GM19328 (cell line): Measurements from ENCODE around the gene MYEOV.

ENCODE experiments used
- ATAC-seq: cut with Tn5 transposase; IDR thresholded peaks from one replicate; pipeline ENCODE4 v1.9.1; 2021; ENCODE audit warnings: mild to moderate bottlenecking, moderate library complexity; ENCODE audit not compliant: unreplicated experiment

The MYEOV gene

GRCh38 chr11:69286374-69287371 is 7.3 kb upstream of the MYEOV start:
- ATAC-seq = no peak

- no peak for ATAC-seq
Measured at GRCh38 chr11:69287968-69288882, 5.7 kb upstream of the MYEOV start.

GRCh38 chr11:69288883-69289242 is 5.1 kb upstream of the MYEOV start:
- ATAC-seq = no peak

GRCh38 chr11:69290806-69291205 is 3.1 kb upstream of the MYEOV start:
- ATAC-seq = no peak

- ATAC-seq = no peak
Measured at GRCh38 chr11:69291459-69292110, 2.4 kb upstream of the MYEOV start.

- no peak for ATAC-seq
Measured at GRCh38 chr11:69292221-69292648, 1.7 kb upstream of the MYEOV start.

GRCh38 chr11:69293087-69293486 is 868 bp upstream of the MYEOV start:
- ATAC-seq = no peak

- ATAC-seq = no peak
Measured at GRCh38 chr11:69294571-69295078, 670 bp downstream of the MYEOV start.

- no peak for ATAC-seq
Measured at GRCh38 chr11:69295079-69295994, 1.4 kb downstream of the MYEOV start.

- ATAC-seq = no peak
Measured at GRCh38 chr11:69295995-69296889, 2.3 kb downstream of the MYEOV start.

- ATAC-seq = peak; percentile 46
Measured at GRCh38 chr11:69296890-69297786, 3.2 kb downstream of the MYEOV start.

GRCh38 chr11:69297787-69298266 is 3.9 kb downstream of the MYEOV start:
- no peak for ATAC-seq

- ATAC-seq = no peak
Measured at GRCh38 chr11:69298267-69299022, 4.5 kb downstream of the MYEOV start.

GRCh38 chr11:69299023-69299461 is 5.1 kb downstream of the MYEOV start:
- ATAC-seq = no peak

- ATAC-seq = no peak
Measured at GRCh38 chr11:69299572-69299971, 5.6 kb downstream of the MYEOV start.

GRCh38 chr11:69300120-69301060 is 6.4 kb downstream of the MYEOV start:
- no peak for ATAC-seq
